WERI-Rb-1 (cell line): ENCODE results near the gene SPOCK1.

Experiments used
- DNase-seq: peaks from one replicate; pipeline ENCODE4 v3.0.0-alpha.2; 2020
- H3K27ac ChIP-seq: fragments of 250-450 bp; sonication (Bioruptor Pico); 2 replicates; pipeline ENCODE4 v1.5.1; 2020; ENCODE audit warnings: mild to moderate bottlenecking, moderate library complexity
- H3K27me3 ChIP-seq: fragments of 250-450 bp; sonication (Bioruptor Pico); 2 replicates; pipeline ENCODE4 v1.5.1; 2021; ENCODE audit warnings: mild to moderate bottlenecking, low read depth, moderate library complexity; ENCODE audit not compliant: insufficient read depth, severe bottlenecking
- H3K36me3 ChIP-seq: fragments of 250-450 bp; sonication (Bioruptor Pico); 2 replicates; pipeline ENCODE4 v1.5.1; 2020; ENCODE audit warnings: mild to moderate bottlenecking, moderate library complexity
- H3K4me3 ChIP-seq: 2 replicates; pipeline ENCODE4 v1.5.1; 2011; ENCODE audit warnings: low read depth, mild to moderate bottlenecking, control low read depth, low read length
- H3K9me3 ChIP-seq: fragments of 250-450 bp; sonication (Bioruptor Pico); 2 replicates; pipeline ENCODE4 v1.5.1; 2021; ENCODE audit warnings: mild to moderate bottlenecking, moderate library complexity; ENCODE audit not compliant: severe bottlenecking
- CTCF ChIP-seq: IDR thresholded peaks from 2 replicates; pipeline ENCODE4 v1.5.1; 2011; ENCODE audit warnings: low read depth, mild to moderate bottlenecking, control low read depth, inconsistent platforms, low read length

Gene SPOCK1

GRCh38 chr5:137336565-137337120, 162.5 kb downstream of the SPOCK1 start:
- H3K4me3 ChIP-seq: no peak overlapping the region
- no peak for TF ChIP-seq CTCF
- H3K36me3 ChIP-seq: no peaks in the 10 kb centered on the region
- DNase-seq: no peak
- no peaks in the 10 kb centered on the region for H3K9me3 ChIP-seq
- H3K27me3 ChIP-seq: no peaks in the 10 kb centered on the region
- H3K27ac ChIP-seq: no peak overlapping the region

- TF ChIP-seq CTCF: no peak
- DNase-seq: no peak
- Histone ChIP-seq H3K27ac (no peak overlapping the region), H3K4me3 (no peak overlapping the region), H3K36me3 (no peaks in the 10 kb centered on the region), H3K27me3 (no peaks in the 10 kb centered on the region), H3K9me3 (no peaks in the 10 kb centered on the region)
Observed at GRCh38 chr5:137336161-137336560, 163.0 kb downstream of the SPOCK1 start.

- no peak for DNase-seq
- TF ChIP-seq CTCF: no peak
- Histone ChIP-seq H3K27ac (no peak overlapping the region), H3K4me3 (no peak overlapping the region), H3K36me3 (no peaks in the 10 kb centered on the region), H3K27me3 (no peaks in the 10 kb centered on the region), H3K9me3 (no peaks in the 10 kb centered on the region)
Observed at GRCh38 chr5:137335493-137335892, 163.6 kb downstream of the SPOCK1 start.

GRCh38 chr5:137333928-137334327, 165.2 kb downstream of the SPOCK1 start:
- Histone ChIP-seq H3K9me3 (no peaks in the 10 kb centered on the region), H3K27me3 (no peaks in the 10 kb centered on the region), H3K27ac (no peak overlapping the region), H3K4me3 (no peak overlapping the region), H3K36me3 (no peaks in the 10 kb centered on the region)
- DNase-seq: no peak
- no peak for TF ChIP-seq CTCF

- Histone ChIP-seq H3K27ac (no peak overlapping the region), H3K36me3 (no peaks in the 10 kb centered on the region), H3K4me3 (no peak overlapping the region), H3K9me3 (no peaks in the 10 kb centered on the region), H3K27me3 (no peaks in the 10 kb centered on the region)
- no peak for DNase-seq
- no peak for TF ChIP-seq CTCF
Observed at GRCh38 chr5:137333475-137333874, 165.7 kb downstream of the SPOCK1 start.

- Histone ChIP-seq H3K9me3 (no peaks in the 10 kb centered on the region), H3K27ac (no peak overlapping the region), H3K27me3 (no peaks in the 10 kb centered on the region), H3K4me3 (no peak overlapping the region), H3K36me3 (no peaks in the 10 kb centered on the region)
- no peak for DNase-seq
- TF ChIP-seq CTCF: no peak
Observed at GRCh38 chr5:137332296-137332695, 166.8 kb downstream of the SPOCK1 start.
